Measurements from ENCODE around the gene PAF1.

DNA sequence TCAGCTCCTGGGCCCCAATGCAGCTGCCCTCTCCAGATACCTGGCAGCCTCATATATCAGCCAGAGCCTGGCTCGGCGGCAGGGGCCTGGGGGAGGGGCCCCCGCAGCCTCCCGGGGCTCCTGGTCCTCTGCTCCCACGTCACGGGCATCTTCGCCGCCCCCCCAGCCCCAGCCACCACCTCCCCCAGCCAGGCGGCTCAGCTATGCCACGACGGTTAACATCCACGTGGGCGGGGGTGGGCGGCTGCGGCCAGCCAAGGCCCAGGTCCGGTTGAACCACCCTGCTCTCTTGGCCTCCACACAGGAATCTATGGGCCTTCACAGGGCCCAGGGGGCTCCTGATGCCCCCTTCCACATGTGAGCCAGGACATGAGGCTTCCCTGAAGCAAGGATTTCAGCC lies 34.0 kb upstream of the PAF1 start:
- TF ChIP-seq, protein P1, sequence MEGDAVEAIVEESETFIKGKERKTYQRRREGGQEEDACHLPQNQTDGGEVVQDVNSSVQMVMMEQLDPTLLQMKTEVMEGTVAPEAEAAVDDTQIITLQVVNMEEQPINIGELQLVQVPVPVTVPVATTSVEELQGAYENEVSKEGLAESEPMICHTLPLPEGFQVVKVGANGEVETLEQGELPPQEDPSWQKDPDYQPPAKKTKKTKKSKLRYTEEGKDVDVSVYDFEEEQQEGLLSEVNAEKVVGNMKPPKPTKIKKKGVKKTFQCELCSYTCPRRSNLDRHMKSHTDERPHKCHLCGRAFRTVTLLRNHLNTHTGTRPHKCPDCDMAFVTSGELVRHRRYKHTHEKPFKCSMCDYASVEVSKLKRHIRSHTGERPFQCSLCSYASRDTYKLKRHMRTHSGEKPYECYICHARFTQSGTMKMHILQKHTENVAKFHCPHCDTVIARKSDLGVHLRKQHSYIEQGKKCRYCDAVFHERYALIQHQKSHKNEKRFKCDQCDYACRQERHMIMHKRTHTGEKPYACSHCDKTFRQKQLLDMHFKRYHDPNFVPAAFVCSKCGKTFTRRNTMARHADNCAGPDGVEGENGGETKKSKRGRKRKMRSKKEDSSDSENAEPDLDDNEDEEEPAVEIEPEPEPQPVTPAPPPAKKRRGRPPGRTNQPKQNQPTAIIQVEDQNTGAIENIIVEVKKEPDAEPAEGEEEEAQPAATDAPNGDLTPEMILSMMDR (IDR thresholded peaks at IDR 0.05), result no peak
- no peak for TF ChIP-seq POLR2A (IDR thresholded peaks at IDR 0.05)

Measured in Peyer's patch (tissue), 4 donors.